ENCODE measurements around the gene NDNF.

DNA sequence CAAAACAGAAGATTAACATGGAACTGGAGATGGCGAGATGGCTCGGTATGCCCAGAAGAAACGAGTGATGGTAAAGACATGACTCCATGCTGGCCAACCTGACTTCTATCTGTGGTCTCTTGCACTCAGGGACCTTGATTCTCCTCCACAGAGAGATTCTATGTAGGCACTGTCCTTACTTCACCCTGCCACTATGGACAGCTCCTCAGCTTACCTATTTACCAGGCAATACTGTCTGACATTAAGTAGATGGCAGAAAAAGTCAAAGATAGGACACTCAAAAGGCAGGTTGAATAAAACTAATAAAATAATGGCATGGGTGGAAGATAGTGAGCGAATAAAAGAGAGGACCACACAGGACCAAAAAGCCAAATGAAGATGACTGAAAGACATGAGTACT, 35.2 kb upstream of the NDNF start:
- TF ChIP-seq, protein P1, sequence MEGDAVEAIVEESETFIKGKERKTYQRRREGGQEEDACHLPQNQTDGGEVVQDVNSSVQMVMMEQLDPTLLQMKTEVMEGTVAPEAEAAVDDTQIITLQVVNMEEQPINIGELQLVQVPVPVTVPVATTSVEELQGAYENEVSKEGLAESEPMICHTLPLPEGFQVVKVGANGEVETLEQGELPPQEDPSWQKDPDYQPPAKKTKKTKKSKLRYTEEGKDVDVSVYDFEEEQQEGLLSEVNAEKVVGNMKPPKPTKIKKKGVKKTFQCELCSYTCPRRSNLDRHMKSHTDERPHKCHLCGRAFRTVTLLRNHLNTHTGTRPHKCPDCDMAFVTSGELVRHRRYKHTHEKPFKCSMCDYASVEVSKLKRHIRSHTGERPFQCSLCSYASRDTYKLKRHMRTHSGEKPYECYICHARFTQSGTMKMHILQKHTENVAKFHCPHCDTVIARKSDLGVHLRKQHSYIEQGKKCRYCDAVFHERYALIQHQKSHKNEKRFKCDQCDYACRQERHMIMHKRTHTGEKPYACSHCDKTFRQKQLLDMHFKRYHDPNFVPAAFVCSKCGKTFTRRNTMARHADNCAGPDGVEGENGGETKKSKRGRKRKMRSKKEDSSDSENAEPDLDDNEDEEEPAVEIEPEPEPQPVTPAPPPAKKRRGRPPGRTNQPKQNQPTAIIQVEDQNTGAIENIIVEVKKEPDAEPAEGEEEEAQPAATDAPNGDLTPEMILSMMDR (IDR thresholded peaks at IDR 0.05; ENCODE audit: poor library complexity), result no peak
- TF ChIP-seq EZH2phosphoT487 (IDR thresholded peaks at IDR 0.05; ENCODE audit: low read depth, severe bottlenecking, unreplicated experiment) (no peak), EZH2 (IDR thresholded peaks at IDR 0.05; ENCODE audit: borderline replicate concordance) (no peak)
